Superior temporal gyrus (tissue), 1 donor: ENCODE results near the gene C3orf49.
A peak's percentile ranks its signal among the peaks of the same experiment; 100 is the strongest.

ENCODE experiments used
- DNase-seq: peaks from one replicate; pipeline ENCODE4 v3.0.0-alpha.2; 2016; ENCODE audit errors: extremely low spot score

Gene C3orf49

GRCh38 chr3:63851287-63851686, 32.2 kb downstream of the C3orf49 start:
- no peak for DNase-seq

- DNase-seq: no peak
Observed at GRCh38 chr3:63853106-63853505, 34.0 kb downstream of the C3orf49 start.

GRCh38 chr3:63855333-63855940, 36.3 kb downstream of the C3orf49 start:
- DNase-seq: peak; percentile 53

DNA sequence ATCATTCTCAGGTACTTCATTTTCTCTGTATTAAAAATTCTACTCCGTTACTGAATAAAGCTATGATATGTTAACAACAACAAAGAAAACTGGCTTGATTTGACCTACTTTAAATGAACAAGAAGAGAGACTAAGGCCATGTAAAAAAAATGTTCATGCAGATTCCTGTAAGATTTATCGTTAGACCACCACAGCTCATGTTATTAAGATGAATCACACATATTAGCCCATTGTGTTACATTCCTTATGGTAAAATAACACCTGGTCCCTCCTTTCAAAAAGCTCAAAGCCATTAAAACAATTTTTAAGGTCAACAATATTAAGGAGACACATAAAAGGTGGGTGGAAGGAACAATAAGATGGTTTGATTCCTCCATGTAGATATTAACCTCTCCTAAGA, 38.2 kb downstream of the C3orf49 start:
- DNase-seq: no peak

DNA sequence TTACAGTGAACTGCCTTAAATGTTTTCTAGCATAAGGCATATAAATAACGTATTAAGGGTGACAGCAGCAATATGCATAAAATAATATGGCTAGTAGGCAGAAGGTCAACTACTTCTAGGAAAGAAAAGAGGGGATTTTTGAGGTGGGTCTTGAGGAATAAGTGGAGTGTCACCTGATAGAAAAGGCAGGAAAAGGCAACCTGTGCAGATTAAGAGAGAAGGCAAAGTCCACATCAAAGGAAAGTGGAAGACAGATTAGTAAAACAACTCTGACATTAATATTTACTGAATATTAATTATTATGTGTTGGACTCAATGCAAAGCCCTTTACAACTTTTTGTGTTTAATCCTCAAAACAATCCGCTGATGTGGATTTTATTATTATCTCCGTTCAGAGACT, 41.7 kb downstream of the C3orf49 start:
- DNase-seq: no peak

GRCh38 chr3:63861306-63861705, 42.2 kb downstream of the C3orf49 start:
- no peak for DNase-seq

DNA sequence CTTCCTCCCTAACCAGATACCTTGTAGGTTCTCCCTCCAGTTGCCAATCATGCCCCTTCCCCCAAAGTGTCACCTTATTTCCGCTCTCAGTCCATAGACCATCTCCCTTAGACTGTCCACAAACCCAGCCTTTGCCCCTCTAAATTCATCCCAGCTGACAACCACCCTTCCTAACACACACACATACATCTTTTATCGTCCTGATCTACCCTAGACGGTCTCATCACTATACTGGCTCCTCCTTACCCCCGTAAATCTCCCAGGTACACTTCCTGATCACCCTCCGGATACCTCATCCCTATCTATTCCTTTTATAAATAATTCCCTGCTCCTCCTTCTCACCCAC, 43.7 kb downstream of the C3orf49 start:
- no peak for DNase-seq

DNA sequence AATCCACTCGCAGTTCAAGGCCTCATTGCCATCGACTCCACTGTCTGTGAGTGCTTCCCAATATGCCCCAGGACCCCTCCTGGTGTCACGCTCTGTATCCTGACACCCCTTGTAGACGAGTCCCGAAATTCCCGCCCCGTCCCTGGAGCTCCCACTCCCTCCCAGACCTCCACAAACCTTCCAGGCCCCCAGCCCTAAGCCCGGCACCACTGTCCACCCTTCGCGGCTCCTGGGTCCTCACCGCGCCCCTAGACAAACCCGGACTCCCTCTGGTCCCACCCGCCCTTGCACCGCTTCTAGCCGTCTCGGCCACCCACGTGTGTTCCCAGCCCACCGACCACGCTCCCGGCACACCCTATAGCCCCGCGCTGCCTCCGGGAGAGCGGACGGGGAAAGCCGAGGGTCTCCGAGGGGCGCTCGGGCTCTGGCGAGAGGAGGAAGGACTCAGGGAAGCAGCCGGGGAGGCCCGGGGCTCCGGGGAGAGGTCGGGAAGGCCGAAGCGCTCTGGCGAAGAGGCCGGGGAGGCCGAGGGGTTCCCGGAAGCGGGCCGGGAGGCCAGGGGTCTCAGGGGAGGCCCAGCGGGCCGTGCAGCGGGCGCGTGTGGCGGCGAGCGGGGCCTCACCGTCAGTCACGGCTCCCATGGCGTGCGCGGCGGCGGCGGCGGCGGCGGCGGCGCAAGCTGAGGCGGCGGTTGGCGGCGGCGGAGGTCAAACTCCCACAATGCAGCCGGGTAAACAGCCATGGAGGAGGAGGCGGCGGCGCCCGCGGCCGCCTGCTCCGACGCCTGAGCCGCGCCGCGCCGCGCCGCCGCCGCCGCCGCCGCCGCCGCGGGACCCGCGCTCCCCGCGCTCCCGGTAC, 44.3 kb downstream of the C3orf49 start, which contains the start of the genes ATXN7 and THOC7:
ATXN7 (plus strand) TSS at position 718 of the 858 bp plus-strand sequence. CDS start 48,732 bp downstream, outside the sequence.
THOC7 (minus strand) TSS at position 656 of the 858 bp plus-strand sequence; CDS start at position 641, 15 bp downstream.
- DNase-seq: peak; percentile 57

- DNase-seq: no peak
Observed at GRCh38 chr3:63864008-63864964, 45.2 kb downstream of the C3orf49 start.

DNA sequence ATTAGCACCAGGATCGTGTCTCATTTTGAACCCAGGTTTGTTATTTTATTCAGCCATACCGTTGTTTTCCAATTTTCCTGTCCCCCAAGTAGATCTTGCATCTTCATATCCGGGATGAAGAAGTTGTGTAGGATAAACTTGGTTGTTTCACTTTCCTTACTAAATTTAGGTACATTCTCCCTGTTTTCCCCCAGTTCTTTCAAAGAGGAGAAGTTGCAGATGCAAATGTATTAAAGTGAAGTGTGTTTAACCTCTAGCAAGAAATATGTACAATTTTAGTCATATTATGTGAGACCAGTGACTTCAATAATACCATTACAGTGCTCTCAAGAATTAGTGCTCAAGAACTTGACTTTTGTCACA, 45.8 kb downstream of the C3orf49 start:
- DNase-seq: no peak

- no peak for DNase-seq
Observed at GRCh38 chr3:63867225-63867624, 48.1 kb downstream of the C3orf49 start.

- no peak for DNase-seq
Observed at GRCh38 chr3:63869940-63870614, 51.0 kb downstream of the C3orf49 start.

DNA sequence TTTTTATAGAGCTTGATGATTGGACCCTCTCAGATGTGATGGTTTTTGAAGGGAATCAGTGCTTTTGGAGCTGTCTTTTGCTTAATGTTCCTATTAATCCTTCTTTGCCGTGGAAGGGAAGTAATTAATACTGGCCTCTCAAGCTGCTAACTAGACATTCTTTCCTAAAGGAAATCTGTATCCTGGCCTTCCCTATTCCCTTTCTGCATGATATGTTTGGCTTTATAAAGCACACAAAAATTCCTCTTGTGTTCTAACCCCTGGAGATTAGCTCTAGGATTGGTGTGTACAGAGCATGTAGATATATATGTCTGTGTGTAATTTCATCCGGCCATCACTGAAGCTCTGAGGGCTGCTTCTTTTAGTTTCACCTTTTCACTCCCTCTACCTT, 51.5 kb downstream of the C3orf49 start:
- DNase-seq: no peak

- no peak for DNase-seq
Observed at GRCh38 chr3:63872135-63872924, 53.2 kb downstream of the C3orf49 start.

GRCh38 chr3:63874769-63875168, 55.7 kb downstream of the C3orf49 start:
- DNase-seq: no peak

GRCh38 chr3:63875510-63875909, 56.4 kb downstream of the C3orf49 start:
- no peak for DNase-seq

GRCh38 chr3:63876260-63876659, 57.2 kb downstream of the C3orf49 start:
- no peak for DNase-seq

DNA sequence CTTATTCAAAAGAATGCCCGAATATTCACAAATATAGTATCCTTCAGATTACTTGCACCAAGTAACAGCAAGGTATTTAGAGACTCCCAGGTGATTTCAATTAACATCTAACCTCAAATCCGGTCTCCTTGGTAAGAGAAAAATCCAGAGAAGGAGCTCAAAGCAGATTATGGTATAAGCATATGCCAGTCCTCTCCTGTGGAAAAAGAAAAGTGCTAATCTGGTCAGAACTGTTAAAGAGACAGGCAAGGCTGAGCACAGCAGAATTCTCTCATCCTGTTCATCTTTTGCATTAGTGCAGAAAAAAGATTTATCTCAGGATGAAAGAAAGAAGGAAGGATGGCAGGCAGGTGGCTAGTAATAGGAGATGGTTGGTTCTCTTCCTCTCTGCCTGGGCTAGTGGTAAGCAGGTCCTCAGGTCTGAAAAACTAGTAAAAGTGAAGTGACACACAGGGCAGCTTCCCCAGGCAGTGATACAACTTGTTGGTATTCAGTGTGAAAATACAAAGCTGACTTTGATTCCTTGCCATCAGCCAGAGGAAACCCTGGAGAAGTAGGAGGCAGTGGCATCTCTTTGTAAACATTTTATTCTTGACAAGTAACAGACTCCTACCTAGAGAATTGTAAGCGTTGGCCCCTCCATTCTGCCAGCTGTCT, 58.8 kb downstream of the C3orf49 start:
- DNase-seq: no peak

- no peak for DNase-seq
Observed at GRCh38 chr3:63878394-63879060, 59.4 kb downstream of the C3orf49 start.

- no peak for DNase-seq
Observed at GRCh38 chr3:63880653-63881052, 61.6 kb downstream of the C3orf49 start.
